ENCODE results near the gene PLP2.
"Not testable (repeated sequence)": the region's sequence is repeated elsewhere in the genome, so short reads cannot be mapped to it uniquely, and the experiment has no call there.

PLP2 gene

DNA sequence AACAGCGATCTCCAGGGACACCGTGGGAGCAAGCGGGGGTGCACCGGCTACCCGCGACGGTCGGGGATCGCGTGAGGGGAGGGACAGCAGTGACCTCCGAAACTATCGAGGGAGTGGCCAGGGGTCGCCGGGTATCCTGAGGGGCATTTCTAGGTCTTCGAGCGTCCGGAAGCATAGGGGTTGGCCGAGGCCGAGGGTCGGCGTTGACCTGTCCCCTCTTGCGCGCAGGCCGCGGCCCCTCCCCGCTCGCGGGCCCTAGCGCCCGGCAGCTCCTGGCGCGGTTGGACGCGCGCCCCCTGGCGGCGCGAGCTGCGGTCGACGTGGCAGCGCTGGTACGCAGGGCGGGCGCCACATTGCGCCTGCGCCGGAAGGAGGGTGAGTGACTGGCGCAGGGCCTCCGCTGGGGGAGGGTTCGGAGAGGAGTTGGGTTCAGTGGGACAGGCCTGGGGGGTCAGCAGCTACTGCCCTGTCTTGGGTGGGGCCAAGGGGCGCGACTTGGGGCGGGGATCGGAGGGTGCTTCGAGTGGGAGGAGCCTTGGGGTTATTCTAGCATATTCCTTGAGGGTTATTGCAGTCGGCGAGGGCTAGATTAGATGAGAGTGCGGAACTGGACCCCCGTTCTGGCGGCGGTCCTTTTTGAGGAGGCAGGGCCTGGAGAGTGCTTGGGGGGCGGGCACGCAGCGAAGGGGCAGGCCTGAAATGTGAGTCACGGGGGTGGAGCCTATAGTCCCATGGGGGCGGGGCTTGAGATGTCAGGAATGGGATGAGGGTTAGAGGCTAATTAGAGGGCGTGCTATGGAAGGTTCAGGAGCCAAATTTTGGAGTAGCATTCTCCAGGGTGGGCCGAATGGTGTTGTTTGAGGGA lies 7.9 kb upstream of the PLP2 start:
- DNase-seq, result peak; percentile 12 to 91 (median 80)

DNA sequence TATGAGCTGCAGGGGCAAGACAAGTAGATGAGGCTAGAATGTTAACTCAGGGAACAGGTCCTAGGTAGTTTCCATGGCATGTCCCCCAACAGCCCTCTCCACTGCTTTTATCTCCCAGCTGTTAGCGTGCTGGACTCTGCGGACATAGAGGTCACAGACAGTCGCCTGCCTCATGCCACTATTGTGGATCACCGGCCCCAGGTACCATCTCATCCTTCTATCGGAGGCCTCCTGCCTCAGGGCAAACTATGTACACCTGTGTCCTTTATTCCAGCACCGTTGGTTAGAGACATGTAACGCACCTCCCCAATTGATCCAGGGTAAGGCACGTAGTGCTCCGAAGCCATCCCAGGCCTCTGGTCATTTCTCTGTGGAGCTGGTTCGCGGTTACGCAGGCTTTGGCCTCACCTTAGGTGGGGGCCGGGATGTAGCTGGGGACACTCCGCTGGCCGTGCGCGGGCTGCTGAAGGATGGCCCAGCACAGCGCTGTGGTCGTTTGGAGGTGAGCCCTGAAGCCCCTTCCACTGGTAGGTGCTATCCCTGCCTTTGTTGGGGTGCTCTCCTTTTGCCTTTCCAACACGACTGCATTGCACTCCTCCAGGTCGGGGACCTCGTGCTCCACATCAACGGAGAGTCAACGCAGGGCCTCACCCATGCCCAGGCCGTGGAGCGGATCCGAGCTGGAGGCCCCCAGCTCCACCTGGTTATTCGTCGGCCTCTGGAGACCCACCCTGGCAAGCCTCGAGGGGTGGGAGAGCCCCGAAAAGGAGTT lies 6.9 kb upstream of the PLP2 start:
- no peak for DNase-seq

DNA sequence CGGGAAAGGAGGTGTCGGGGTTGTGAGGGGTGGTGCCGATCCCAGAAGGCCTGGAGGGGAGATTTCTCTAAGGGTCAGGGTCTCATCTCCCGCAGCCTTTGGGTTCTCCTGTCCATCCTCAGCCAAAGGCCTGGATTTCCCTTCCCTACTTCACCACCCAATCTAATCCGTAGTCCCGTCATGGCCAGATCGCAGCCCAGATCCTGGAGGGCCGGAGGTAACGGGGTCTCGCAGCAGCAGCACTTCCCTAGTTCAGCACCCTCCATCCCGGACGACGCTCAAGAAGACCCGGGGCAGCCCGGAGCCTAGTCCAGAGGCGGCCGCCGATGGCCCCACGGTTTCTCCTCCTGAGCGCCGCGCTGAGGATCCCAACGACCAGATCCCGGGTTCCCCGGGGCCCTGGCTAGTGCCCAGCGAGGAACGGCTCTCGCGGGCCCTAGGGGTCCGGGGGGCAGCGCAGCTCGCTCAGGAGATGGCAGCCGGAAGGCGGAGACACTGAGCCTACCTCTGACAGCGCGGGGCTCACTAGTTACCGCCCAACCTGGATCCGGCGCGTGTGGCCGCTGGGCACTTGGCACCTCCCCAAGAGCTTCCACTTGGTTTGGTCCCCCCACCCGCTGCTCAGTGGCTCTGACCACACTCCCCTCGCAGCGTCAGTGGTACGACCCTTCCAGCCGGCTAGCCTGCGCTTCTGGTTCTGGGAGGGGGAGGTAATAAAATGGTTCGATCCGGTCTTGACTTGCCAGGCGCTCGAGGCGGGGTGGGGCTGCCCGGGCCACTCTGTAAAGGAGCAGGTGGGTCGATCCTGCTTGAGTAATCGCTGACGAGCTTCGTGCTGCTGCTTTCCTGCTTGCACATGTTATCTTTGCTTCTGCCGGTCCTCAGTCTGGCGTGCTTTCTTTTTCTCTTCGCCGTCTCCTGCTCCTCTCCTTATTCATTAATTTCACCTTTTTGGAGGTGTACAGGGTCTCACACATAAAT lies 5.5 kb upstream of the PLP2 start:
- DNase-seq, result peak in 46 of 56 donors; percentile 1 to 75 (median 39)

DNA sequence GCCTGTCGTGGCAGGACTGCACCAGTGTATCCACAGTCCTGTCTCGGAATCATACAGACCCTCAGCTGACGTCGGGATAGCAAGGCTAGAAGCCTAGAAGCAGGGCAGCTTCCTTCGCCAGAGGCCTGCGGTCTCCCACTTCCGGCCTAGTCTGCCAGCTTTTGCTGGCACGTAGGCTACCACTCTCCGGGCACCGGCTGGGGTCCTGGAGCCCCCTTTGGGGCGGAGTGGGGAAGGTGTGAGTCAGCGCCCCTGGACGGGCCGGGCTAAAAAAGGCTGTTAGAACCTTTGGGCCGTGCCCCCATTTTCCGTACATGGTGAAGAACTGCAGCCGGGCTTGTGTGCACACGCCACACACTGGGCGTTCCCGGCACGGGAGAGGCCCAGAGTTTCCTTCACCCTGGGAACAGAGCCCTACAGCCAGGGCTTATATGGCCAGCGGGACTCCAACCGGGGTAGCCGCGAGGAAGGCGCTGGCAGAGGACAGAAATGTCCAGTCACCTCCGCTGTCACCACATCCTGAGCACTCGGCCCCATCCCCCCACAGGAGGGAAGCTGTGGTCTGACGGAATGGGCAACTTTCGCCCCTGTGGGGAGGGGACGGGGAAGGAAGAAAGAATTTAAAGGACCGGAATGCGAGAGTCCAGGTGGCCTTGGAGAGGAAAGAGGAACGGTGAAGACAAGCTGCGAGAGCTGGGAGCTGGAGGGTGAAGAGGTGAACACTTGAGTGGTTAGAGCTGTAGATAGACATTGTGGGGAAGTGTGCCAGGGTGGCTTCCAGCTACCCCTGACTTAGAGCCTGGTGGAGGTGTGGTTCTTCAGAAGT lies 4.6 kb upstream of the PLP2 start:
- peak in 23 of 56 donors; percentile 0 to 51 (median 14) for DNase-seq

DNA sequence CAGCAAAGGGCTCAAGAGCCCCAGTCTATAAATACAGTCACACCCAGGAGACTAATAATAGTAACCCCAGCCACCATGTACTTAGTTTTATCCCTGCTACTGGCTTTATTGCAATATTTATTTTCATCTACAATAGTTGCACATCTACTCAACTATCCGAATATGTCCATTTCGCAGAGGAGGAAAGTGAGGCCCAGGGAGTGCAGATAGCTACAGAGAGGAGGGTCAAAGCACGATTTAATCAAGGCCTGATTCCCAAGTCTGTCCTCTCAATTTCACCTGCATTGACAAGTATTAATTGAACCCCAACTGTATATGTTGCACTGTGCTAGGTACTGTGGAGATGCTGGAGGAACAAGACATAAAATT lies 4.0 kb upstream of the PLP2 start:
- DNase-seq, result no peak

DNA sequence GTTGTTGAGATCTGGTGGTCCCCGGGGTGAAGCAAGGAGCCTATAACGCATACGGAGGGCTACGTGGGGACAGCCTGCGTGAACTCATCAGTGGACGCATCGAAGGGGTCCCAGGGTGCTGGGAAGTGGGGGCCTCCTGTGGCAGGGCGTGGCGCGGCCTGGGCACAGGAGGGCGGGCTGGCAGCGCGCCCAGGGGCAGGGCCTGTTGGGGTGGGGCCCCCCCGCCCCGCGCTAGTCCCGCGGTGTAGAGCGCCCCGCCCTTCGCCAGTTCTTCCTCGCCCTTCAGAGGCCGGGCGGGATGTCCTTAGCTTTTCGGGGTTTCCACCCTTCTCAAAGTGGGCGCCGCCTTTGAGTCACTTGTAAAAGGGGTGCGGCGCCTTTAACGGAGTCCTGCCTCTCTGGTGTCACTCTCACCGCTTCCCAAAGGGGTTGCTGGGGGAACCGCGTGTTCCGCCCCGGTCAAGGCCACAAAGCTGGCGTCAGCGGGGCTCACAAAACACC lies 632 bp downstream of the PLP2 start:
- DNase-seq, result peak in 14 of 56 donors; percentile 0 to 46 (median 11)

DNA sequence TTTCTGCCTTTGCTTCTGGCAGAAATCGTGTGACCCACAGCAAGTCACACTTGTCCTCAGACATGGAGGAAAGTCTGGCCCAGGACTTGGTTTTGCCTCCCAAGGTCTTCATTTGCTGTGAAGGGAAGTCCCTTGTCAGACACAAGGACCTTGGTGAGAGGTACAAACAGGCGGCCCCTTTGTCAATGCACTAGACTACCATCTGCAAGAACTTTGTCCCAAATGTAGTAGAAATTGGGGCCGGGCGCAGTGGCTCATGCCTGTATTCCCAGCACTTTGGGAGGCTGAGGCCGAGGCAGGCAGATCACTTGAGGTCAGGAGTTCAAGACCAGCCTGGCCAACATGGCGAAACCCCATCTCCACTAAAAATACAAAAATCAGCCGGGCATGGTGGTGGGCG lies 1.8 kb downstream of the PLP2 start:
- not testable (repeated sequence) for DNase-seq

DNA sequence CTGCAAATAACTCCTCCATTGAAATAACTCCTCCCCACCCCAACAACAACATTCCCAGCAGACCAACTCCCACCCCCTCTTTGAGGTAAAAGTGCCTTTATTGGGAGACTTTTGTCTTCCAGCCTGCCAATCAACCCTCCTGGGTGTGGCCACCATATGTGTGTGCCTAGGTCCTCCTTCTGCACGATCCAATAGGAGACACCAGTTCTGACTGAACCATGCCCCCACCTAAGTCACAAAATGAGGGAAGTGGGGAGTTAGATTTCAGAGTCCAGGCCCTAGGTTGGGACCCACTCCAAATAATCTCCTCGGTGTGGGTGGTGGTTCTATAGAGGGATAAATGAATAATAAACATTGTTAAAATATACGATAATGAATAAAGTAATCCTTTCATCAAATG lies 3.0 kb downstream of the PLP2 start:
- no peak for DNase-seq

DNA sequence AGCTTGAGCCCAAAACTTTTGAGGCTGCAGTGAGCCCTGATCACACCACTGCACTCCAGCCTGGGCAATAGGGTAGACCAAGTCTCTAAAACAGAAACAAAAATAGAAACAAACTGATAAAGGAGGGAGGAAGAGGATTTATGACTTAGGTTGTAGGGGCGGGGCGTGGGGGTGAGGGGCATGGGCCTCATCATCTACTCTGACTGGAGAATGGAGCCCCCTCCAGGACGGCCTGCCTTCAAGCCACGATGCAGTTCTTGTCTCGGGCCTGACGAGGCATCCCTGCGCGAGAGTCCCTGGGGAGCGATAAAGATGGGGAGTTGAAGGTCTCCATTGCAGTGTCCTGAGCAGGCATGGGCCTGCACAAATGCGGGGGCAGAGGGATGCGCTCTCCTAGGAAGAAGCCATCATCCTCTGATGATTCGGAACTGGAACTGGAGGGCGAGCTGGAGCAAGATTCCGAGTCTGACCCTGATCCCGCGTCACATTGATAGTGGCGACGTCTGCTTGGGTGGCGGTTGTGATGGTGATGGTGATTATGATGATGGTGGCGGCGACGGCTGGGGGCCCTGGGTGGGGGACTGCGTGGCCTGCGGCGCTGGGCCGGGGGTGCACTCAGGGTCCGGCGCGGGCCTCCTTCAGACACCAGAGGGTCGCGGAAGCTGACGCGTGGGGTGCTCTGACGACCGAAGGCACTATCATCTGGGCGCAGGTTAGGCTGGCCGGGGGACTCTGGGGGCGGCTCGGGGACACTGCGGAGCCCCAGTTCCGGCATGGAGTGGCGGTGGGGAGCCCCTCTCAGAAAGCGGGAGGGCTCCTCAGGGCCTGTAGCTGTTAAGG lies 4.0 kb downstream of the PLP2 start:
- no peak for DNase-seq

DNA sequence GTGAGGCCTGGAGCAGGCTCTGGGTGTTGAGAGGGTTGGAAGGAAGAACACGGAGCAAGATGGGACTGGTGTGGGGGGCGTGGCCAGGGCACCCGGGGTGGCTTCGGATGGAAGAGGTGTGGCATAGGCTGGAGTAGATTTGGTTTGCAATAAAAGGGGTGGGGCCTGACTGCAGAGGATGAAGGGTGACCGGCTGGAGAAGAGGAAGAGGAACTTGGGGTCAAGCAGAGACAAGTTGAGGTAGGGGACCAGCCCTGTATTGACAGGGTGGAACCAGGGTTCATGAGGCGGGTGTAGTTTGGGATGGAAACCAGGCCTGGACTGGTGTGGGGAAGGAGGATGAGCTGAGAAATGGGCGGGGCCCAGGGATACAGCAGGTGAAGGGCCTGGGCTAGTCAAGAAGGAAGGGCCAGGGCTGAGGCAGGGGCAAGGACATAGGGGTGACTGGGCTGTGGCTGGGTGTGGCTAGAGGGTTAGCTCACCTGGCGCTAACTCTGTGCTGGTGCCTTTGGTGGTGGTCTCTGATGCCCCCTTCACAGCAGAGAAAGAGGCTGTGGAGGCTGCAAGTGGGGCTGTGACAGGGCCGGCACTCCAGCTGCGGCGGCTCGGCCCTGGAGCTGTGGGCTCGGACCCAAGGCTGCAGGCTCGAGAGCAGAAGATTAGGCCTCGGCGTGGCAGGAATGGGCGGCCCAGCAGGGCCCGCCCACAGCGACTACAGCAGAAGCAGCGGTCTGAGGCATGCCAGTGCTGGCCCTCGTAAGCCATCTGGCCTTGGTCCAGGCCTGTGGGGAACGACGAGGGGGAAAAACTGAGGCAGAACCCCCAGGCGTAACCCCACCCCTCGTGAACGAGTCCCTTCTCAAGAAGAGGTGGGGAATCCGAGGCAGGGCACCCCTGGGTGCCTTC lies 5.0 kb downstream of the PLP2 start:
- no peak for DNase-seq

DNA sequence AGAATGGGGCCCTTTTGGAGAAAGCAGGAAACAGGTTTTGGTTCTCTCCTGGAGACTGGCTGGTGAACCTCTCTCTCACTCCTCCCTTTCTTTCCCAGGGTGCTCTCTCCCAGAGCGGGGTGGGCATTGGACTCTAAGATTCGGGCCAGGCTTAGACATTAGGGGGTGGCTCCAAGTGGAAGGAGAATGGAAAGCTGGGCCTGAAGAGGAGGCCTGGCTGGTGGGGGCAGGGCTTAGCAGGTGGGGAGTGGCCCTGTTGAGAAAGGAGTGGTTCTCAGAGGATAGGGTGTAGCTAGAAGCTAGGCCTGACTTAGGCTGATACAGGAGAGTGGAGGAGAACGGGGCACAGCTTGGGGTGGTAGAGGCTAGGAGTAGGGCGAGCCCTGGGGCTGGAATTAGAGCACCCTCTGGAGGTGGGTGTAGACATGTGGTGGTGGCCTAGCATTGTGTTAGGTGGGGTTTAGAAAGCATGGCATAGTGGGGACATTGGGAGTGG lies 5.7 kb downstream of the PLP2 start:
- no peak for DNase-seq

DNA sequence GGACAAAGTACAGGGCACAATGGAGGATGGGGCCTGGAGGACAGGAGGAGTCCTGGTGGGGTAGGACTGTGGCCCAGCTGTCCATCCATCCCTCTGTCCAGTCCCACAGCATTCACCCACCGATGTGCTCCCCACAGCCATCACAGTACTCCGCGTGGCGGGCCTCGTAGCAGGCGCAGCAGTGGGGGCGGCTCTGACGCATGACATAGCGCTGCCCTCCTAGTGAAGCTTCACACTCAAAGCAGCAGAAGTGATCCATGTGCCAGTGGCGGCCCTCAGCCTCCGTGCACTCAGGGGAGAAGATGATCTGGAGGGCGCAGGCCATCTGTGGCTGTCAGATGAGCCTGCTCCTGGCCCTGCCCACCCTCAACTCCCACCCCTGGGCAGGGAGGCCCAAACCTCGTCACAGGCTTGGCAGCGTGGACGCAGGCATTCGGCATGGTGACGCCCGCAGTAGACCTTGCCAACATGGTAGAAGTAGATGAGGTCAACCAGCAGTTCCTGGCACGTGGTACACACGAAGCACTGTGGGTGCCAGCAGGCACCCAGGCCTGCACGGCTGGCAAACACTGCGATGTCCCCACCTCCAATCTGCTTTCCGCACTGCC lies 6.3 kb downstream of the PLP2 start:
- no peak for DNase-seq

DNA sequence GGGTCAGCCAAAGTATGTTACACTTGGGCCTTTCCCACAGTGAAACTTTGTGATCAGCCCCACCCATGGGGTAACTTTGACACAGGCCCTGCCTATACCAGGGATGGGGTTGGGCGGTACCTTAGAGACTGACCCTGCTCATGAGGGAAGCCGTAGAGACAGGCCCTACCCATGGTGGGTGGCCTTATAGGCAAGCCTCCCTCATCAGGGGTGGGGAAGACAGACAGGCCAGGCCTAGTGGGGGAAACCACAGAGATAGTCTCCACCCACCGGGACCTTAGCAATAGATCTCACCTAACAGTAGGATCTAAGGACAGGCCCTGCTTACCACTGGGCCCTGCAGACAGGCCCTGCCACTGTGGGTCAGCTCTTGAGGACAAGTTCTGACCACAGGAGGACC lies 6.8 kb downstream of the PLP2 start:
- no peak for DNase-seq

DNA sequence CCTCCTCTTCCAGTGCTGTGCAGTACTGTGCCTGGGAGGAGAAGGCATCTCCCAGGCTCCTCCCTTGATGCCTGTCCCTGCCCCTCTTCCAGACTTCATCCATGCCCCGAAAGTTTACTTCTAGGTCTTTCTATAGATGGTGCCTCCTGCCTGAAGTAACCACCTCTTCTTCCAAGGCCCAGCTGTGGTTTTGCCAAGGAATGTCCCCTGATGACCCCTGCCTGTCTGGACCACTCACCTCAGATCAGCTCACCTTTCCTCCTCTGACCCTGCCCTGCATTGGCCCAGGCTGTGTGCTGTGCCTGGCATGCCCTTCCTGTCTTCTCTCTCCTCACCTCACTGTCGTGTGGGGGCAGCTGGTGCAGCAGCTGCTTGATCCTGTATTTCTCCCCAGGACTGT lies 7.7 kb downstream of the PLP2 start:
- no peak for DNase-seq

DNA sequence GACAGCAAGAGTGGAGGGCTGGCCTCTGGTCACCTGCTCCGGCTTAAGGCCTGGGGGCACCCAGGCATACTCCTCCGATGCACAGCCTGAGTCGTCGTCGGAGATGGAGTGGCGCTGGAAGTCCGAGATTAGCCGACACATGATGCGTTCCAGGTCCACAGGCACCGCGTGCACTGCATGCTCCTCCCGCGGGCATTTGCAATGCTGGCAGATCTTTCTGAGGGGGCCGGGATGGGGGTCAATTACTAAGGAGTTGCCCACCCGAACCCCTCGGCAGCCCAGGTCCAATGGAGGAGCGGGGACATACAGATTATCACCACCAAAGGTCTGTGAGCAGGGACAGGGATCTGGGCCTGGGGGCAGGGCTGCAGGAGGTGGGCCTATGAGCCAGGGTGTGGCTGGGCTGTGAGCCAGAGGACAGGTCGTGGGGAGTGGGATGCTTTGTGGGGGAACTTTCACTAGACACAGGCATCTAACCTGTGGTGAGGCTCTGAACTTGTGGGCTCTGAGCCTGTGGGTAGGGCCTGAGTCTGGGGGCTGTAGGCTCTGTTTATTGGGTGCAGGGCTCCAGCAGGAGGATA lies 12.1 kb downstream of the PLP2 start:
- DNase-seq, result no peak

DNA sequence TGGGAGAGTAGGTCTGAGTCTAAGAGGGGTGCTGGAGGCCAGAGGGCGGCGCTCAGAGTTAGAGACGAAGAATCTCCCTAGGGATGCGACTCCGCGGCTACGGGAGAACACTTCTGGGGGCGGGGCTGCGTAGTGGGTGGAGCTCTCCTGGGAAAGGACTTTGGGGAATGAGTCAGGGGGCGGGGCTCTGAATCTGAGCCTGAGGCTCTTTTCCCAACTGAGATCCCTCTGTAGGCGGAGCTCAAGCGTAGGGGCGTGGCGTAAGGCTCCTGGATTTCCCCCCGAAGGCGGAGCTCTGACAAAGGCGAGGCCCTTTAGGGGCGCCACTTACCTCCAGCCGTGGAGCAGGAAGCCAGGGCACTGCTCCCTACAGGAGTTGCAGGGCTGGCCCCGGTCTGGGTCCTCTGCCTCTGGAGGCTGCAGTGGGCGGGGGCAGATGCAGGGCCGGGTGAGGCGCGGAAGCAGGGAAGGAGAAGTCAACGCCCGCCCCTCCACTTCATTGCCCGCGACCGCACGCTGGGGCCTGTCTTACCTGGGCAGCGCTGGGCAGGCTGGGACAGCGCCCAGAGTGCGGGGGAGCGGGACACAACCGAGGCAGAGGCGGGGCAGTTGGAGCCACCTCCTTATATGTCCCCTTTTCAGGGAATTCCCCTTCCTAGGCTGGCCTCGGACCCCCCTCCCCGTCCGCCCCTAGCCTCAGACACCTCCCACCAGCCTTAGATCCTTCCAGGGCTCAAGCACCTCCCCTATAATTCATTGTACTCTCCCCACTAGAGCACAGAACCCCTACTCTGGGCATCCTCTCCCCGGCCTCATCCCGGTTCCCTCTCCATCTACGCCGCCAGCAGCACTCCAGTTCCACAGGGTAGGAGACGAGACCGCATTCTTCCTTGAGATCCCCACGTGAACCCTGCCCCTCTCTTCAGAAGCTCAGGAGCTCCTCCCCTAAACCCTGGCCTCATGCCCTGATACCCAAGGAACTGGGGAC lies 12.9 kb downstream of the PLP2 start:
- DNase-seq, result peak in 43 of 56 donors; percentile 1 to 80 (median 34)
